ENCODE measurements around the gene STAB2. TPM values are rescaled to one million over a fixed set of nuclear protein-coding genes. Genes with fewer than 3 reads are reported as not detected.

The STAB2 gene
- total RNA-seq, 1 experiment from 2014 or later = not detected

GRCh38 chr12:103814436-103814835, 227.4 kb downstream of the STAB2 start:
- ChIA-PET CTCF (no interaction called here), POLR2A (no interaction called here)
- H3K9me3 Mint-ChIP-seq (ENCODE audit: unreplicated experiment) = no peaks in the 10 kb centered on the region
- H3K27ac Mint-ChIP-seq (ENCODE audit: low read depth, unreplicated experiment) = peak overlapping the region; percentile 73
- no peaks in the 10 kb centered on the region for H3K4me1 Mint-ChIP-seq (ENCODE audit: insufficient read depth, unreplicated experiment)
- no peak for TF ChIP-seq CTCF (IDR thresholded peaks at IDR 0.05; ENCODE audit: unreplicated experiment)
- intact Hi-C loops (cut with micrococcal nuclease) = no loop called here
- no peaks in the 10 kb centered on the region for H3K27me3 Mint-ChIP-seq (ENCODE audit: insufficient read depth, unreplicated experiment)
- H3K4me3 Mint-ChIP-seq (ENCODE audit: unreplicated experiment) = no peak overlapping the region
- BruUV-seq (replicated peaks) = no TSS peak
- no peak for DNase-seq (ENCODE audit: unreplicated experiment)
- H3K36me3 Mint-ChIP-seq (ENCODE audit: insufficient read depth, unreplicated experiment) = peaks cover 20% of the 10 kb centered on the region

Other genes with a start within 250 kb of the STAB2 start
- gene C12orf42, start 91.3 kb upstream of the STAB2 start, total RNA-seq (2022) = not detected in 2 replicates